ENCODE measurements around the gene FBXO11.

The FBXO11 gene

GRCh38 chr2:47796090-47796697, 110.1 kb downstream of the FBXO11 start:
- ChIA-PET POLR2A (no interaction called here), CTCF (interaction anchor here (1.2 kb wide), 1 partner anchor 9 kb away, joined by 4 read pairs; no protein-coding TSS in a partner anchor)
- DNase-seq (ENCODE audit: low read depth, low spot score) = no peak
- TF ChIP-seq, protein P1, sequence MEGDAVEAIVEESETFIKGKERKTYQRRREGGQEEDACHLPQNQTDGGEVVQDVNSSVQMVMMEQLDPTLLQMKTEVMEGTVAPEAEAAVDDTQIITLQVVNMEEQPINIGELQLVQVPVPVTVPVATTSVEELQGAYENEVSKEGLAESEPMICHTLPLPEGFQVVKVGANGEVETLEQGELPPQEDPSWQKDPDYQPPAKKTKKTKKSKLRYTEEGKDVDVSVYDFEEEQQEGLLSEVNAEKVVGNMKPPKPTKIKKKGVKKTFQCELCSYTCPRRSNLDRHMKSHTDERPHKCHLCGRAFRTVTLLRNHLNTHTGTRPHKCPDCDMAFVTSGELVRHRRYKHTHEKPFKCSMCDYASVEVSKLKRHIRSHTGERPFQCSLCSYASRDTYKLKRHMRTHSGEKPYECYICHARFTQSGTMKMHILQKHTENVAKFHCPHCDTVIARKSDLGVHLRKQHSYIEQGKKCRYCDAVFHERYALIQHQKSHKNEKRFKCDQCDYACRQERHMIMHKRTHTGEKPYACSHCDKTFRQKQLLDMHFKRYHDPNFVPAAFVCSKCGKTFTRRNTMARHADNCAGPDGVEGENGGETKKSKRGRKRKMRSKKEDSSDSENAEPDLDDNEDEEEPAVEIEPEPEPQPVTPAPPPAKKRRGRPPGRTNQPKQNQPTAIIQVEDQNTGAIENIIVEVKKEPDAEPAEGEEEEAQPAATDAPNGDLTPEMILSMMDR (IDR thresholded peaks at IDR 0.05; ENCODE audit: insufficient read depth, low read length, missing control alignments) = no peak
- H3K4me3 ChIP-seq (ENCODE audit: low read depth, low read length) = no peak overlapping the region

- CTCF ChIA-PET = interaction anchor here (2.9 kb wide), 1 partner anchor 19 kb away, joined by 8 read pairs; no protein-coding TSS in a partner anchor
- H3K4me3 ChIP-seq (ENCODE audit: low read depth, low read length) = no peak overlapping the region; the same call in 1 of the 2 replicates
- POLR2A ChIA-PET = no interaction called here
- no peak for DNase-seq (ENCODE audit: low read depth, low spot score)
- TF ChIP-seq, protein P1 (IDR thresholded peaks at IDR 0.05; ENCODE audit: insufficient read depth, low read length, missing control alignments) = no peak
Observed at GRCh38 chr2:47785986-47786385, 120.3 kb downstream of the FBXO11 start.

GRCh38 chr2:47784352-47784851, 121.9 kb downstream of the FBXO11 start:
- ChIA-PET POLR2A (no interaction called here), CTCF (interaction anchor here (2.9 to 3.6 kb wide), 2 partner anchors 17 to 347 kb away, joined by 8 to 15 read pairs; no protein-coding TSS in a partner anchor)
- TF ChIP-seq, protein P1 (IDR thresholded peaks at IDR 0.05; ENCODE audit: insufficient read depth, low read length, missing control alignments) = no peak
- H3K4me3 ChIP-seq (ENCODE audit: low read depth, low read length) = peak overlapping the region; percentile 93
- no peak for DNase-seq (ENCODE audit: low read depth, low spot score)

DNA sequence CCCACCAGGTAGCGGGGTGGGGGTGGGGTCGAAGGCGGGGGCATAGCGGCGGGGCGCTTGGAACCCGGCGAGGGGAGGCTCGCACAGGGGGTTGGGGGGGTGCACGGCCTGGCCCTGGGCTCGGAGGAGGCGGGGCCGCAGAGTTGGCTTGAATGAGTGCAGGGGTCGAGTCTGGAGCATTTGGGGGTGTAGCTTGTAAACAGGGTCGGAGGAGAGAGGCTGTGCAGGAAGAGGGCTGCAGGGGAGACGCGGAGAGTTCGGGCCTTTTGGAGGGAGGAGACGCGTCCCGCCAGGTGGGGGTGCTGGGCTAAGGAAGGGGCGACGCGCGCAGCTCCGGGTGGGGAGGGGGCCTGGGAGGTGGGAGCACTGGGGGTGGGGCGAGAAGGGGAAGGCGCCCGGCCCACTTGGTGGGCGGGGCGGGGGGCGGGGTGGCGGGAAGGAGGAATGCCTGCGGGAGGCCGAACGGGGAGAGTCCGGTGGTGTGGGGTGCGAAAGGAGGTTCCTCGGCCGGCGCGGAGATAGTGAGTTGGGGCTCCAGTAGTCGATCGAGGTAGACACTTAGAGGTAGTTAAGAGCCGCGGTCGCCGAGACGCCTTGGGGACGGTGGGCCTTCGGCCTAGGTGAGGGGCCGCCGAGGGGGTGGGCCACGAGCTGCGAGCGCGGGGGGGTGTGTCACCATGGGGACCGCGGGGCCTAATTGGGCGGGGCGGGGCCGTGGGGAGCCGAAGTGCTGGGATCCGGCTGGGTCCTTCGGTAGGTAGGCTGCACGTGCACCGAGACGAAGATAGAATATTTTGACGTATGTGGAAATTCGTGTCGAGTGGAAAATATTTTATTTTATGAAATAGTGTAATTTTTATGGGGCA, 122.6 kb downstream of the FBXO11 start:
- ChIA-PET CTCF (interaction anchor here (0.9 to 4.3 kb wide), 6 partner anchors 13 to 448 kb away, joined by 3 to 39 read pairs (median 7); no protein-coding TSS in a partner anchor), POLR2A (interaction anchor here (0.6 to 1.4 kb wide), 2 partner anchors 123 to 1497 kb away, joined by 3 to 4 read pairs; partner anchors contain the start of gene FBXO11)
- TF ChIP-seq, protein P1 (IDR thresholded peaks at IDR 0.05; ENCODE audit: insufficient read depth, low read length, missing control alignments) = no peak
- peak overlapping the region; percentile 93 for H3K4me3 ChIP-seq (ENCODE audit: low read depth, low read length)
- DNase-seq (ENCODE audit: low read depth, low spot score) = no peak

DNA sequence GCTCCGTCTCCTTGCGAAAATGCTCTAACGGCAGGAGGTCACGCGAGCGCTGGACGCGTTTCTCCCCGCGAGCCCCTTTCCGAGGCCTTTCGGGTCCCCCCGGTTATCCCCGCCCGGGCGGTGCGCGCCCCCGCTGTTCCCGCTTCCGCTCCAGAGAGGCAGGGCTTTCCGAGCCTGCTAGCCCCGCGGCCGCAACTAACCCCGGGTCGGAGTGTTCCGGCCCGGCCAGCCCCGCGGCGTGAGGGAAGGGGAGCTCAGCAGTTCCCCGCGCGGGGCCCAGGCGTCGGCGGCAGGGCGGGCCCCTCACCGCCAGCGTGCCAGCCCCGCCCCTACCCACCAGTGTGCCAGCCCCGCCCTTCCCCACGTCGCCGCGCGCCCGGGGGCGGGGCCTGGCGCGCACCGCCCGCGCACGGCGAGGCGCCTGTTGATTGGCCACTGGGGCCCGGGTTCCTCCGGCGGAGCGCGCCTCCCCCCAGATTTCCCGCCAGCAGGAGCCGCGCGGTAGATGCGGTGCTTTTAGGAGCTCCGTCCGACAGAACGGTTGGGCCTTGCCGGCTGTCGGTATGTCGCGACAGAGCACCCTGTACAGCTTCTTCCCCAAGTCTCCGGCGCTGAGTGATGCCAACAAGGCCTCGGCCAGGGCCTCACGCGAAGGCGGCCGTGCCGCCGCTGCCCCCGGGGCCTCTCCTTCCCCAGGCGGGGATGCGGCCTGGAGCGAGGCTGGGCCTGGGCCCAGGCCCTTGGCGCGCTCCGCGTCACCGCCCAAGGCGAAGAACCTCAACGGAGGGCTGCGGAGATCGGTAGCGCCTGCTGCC, 123.4 kb downstream of the FBXO11 start, which contains the start of gene MSH6:
Gene MSH6, plus strand, starts transcription at position 475 of the 815 bp plus-strand sequence. Its CDS starts 89 bp downstream, at position 564.
- peak within 1 kb of the TSS; percentile 93 for H3K4me3 ChIP-seq (ENCODE audit: low read depth, low read length)
- DNase-seq (ENCODE audit: low read depth, low spot score) = peak; percentile 10
- CTCF ChIA-PET = interaction anchor here (0.9 to 4.3 kb wide), 5 partner anchors 12 to 448 kb away, joined by 3 to 39 read pairs (median 6); no protein-coding TSS in a partner anchor
- POLR2A ChIA-PET = interaction anchor here (0.6 to 1.4 kb wide), 2 partner anchors 124 to 1496 kb away, joined by 3 to 4 read pairs; partner anchors contain the start of gene FBXO11
- TF ChIP-seq, protein P1 (IDR thresholded peaks at IDR 0.05; ENCODE audit: insufficient read depth, low read length, missing control alignments) = no peak

Data from AG04449 (cell line).